ENCODE data around the gene ABCF3.

ABCF3 gene

DNA sequence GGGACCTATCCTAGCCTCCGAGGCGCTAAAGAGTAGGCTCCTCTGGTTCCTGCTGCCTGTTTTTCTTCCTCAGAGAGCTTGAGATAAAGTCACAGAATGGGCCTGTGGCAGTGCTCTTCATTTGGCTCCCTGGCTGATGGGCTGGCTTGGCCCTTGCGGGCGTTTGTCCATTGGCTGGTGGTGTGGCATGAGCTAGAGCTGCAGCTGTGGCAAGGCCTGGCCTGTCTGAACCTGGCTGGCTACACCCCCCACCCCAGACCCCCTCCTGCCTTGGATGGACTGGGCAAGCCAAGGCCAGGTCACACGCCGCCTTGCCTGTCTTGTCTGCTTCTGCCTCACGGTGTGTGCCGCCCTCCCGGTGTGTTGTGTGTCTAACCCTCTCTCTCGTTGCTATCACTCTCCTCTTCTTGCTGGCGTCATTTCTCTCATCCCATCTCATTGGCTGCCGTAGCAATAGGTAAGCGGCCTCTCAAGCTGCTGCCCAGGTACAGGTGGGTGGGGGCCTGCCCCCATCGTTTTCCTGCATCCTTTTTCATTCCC lies 8.2 kb upstream of the ABCF3 start:
- no peak overlapping the region for H3K4me3 ChIP-seq (ENCODE audit: severe bottlenecking)
- H3K4me1 ChIP-seq (ENCODE audit: insufficient read depth, poor library complexity, severe bottlenecking) = peaks cover 6% of the 10 kb centered on the region
- ATAC-seq (ENCODE audit: low read depth) = no peak
- peak; percentile 32 for DNase-seq (ENCODE audit: low spot score)
- no peaks in the 10 kb centered on the region for H3K9me3 ChIP-seq (ENCODE audit: severe bottlenecking)
- H3K36me3 ChIP-seq (ENCODE audit: low read depth) = peaks cover 70% of the 10 kb centered on the region
- H3K27me3 ChIP-seq (ENCODE audit: insufficient read depth, poor library complexity, severe bottlenecking) = no peaks in the 10 kb centered on the region
- TF ChIP-seq, protein P1, sequence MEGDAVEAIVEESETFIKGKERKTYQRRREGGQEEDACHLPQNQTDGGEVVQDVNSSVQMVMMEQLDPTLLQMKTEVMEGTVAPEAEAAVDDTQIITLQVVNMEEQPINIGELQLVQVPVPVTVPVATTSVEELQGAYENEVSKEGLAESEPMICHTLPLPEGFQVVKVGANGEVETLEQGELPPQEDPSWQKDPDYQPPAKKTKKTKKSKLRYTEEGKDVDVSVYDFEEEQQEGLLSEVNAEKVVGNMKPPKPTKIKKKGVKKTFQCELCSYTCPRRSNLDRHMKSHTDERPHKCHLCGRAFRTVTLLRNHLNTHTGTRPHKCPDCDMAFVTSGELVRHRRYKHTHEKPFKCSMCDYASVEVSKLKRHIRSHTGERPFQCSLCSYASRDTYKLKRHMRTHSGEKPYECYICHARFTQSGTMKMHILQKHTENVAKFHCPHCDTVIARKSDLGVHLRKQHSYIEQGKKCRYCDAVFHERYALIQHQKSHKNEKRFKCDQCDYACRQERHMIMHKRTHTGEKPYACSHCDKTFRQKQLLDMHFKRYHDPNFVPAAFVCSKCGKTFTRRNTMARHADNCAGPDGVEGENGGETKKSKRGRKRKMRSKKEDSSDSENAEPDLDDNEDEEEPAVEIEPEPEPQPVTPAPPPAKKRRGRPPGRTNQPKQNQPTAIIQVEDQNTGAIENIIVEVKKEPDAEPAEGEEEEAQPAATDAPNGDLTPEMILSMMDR (IDR thresholded peaks at IDR 0.05; ENCODE audit: poor library complexity, severe bottlenecking) = no peak
- H3K27ac ChIP-seq (ENCODE audit: poor library complexity, severe bottlenecking) = peak overlapping the region; percentile 88

DNA sequence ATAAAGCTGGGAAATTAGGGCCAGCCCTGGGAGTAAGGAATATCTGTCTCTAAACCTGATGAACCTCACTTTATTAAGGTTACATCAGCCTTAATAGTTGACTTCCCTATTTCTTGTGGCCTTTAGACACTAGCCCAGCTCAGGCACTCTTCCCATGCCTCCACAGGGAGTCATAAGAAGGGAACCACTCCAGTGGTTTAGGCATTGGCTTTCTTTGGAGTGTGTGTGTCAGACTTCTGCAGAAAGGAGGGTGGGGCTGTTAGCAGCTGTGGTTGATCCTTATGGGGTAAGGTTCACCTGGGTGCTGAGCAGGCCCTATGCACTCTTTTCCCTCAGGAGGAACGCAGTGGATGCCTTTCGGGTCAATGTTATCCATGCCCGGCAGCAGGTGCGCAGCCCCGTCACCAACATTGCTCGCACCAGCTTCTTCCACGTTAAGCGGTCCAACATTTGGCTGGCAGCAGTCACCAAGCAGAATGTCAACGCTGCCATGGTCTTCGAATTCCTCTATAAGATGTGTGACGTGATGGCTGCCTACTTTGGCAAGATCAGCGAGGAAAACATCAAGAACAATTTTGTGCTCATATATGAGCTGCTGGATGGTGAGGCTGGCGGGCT lies 7.4 kb upstream of the ABCF3 start:
- H3K4me3 ChIP-seq (ENCODE audit: severe bottlenecking) = no peak overlapping the region
- peaks cover 6% of the 10 kb centered on the region for H3K4me1 ChIP-seq (ENCODE audit: insufficient read depth, poor library complexity, severe bottlenecking)
- H3K27ac ChIP-seq (ENCODE audit: poor library complexity, severe bottlenecking) = no peak overlapping the region
- DNase-seq (ENCODE audit: low spot score) (peak; percentile 26), ATAC-seq (ENCODE audit: low read depth) (no peak)
- no peaks in the 10 kb centered on the region for H3K9me3 ChIP-seq (ENCODE audit: severe bottlenecking)
- peaks cover 76% of the 10 kb centered on the region for H3K36me3 ChIP-seq (ENCODE audit: low read depth)
- TF ChIP-seq, protein P1 (IDR thresholded peaks at IDR 0.05; ENCODE audit: poor library complexity, severe bottlenecking) = no peak
- no peaks in the 10 kb centered on the region for H3K27me3 ChIP-seq (ENCODE audit: insufficient read depth, poor library complexity, severe bottlenecking)

DNA sequence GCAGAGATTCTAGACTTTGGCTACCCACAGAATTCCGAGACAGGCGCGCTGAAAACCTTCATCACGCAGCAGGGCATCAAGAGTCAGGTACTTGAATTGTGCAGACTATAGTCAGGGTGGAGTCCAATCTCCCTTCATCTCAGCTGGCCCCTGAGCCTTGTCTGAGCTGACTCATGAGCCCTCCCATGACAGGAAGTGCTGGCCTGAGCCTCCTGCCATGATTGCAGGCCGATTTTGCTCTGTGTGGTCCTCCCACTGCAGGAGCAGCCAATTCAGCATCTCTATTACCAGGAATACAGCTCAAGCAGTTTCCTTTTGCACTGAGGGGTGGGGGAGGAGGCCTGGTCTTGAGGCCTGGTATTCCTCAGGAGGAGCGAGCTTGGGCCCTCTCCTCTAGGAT lies 5.8 kb upstream of the ABCF3 start:
- peaks cover 81% of the 10 kb centered on the region for H3K36me3 ChIP-seq (ENCODE audit: low read depth)
- H3K27ac ChIP-seq (ENCODE audit: poor library complexity, severe bottlenecking) = no peak overlapping the region
- peaks cover 7% of the 10 kb centered on the region for H3K4me1 ChIP-seq (ENCODE audit: insufficient read depth, poor library complexity, severe bottlenecking)
- no peaks in the 10 kb centered on the region for H3K9me3 ChIP-seq (ENCODE audit: severe bottlenecking)
- DNase-seq (ENCODE audit: low spot score) = no peak
- no peak overlapping the region for H3K4me3 ChIP-seq (ENCODE audit: severe bottlenecking)
- no peaks in the 10 kb centered on the region for H3K27me3 ChIP-seq (ENCODE audit: insufficient read depth, poor library complexity, severe bottlenecking)
- TF ChIP-seq, protein P1 (IDR thresholded peaks at IDR 0.05; ENCODE audit: poor library complexity, severe bottlenecking) = no peak
- no peak for ATAC-seq (ENCODE audit: low read depth)

DNA sequence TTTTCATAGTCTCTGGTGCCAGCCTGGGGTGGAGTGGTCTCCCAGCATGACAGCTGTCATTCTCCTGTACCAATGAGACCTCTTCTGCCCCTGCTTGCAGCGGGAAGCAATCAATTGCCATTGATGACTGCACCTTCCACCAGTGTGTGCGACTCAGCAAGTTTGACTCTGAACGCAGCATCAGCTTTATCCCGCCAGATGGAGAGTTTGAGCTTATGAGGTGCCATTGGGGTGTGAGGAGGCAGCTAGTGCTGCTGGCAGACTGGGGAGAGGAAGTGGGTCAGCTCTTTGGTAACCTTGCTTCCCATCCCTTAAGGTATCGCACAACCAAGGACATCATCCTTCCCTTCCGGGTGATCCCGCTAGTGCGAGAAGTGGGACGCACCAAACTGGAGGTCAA lies 4.4 kb upstream of the ABCF3 start:
- Histone ChIP-seq H3K36me3 (ENCODE audit: low read depth) (peaks cover 73% of the 10 kb centered on the region), H3K9me3 (ENCODE audit: severe bottlenecking) (no peaks in the 10 kb centered on the region), H3K27me3 (ENCODE audit: insufficient read depth, poor library complexity, severe bottlenecking) (no peaks in the 10 kb centered on the region), H3K4me1 (ENCODE audit: insufficient read depth, poor library complexity, severe bottlenecking) (peaks cover 8% of the 10 kb centered on the region), H3K27ac (ENCODE audit: poor library complexity, severe bottlenecking) (no peak overlapping the region), H3K4me3 (ENCODE audit: severe bottlenecking) (no peak overlapping the region)
- TF ChIP-seq, protein P1 (IDR thresholded peaks at IDR 0.05; ENCODE audit: poor library complexity, severe bottlenecking) = no peak
- ATAC-seq (ENCODE audit: low read depth) (no peak), DNase-seq (ENCODE audit: low spot score) (no peak)

DNA sequence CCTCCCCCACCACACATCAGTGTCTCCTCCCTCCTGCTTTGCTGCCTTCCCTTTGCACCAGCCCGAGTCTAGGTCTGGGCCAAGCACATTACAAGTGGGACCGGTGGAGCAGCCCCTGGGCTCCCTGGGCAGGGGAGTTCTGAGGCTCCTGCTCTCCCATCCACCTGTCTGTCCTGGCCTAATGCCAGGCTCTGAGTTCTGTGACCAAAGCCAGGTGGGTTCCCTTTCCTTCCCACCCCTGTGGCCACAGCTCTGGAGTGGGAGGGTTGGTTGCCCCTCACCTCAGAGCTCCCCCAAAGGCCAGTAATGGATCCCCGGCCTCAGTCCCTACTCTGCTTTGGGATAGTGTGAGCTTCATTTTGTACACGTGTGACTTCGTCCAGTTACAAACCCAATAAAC lies 2.3 kb upstream of the ABCF3 start:
- no peak overlapping the region for H3K4me3 ChIP-seq (ENCODE audit: severe bottlenecking)

More for the DNA sequence above, 2.3 kb upstream of the ABCF3 start:
- no peak for DNase-seq (ENCODE audit: low spot score)
- no peak for ATAC-seq (ENCODE audit: low read depth)
- peaks cover 3% of the 10 kb centered on the region for H3K4me1 ChIP-seq (ENCODE audit: insufficient read depth, poor library complexity, severe bottlenecking)
- peaks cover 72% of the 10 kb centered on the region for H3K36me3 ChIP-seq (ENCODE audit: low read depth)
- TF ChIP-seq, protein P1 (IDR thresholded peaks at IDR 0.05; ENCODE audit: poor library complexity, severe bottlenecking) = no peak
- no peaks in the 10 kb centered on the region for H3K9me3 ChIP-seq (ENCODE audit: severe bottlenecking)
- no peaks in the 10 kb centered on the region for H3K27me3 ChIP-seq (ENCODE audit: insufficient read depth, poor library complexity, severe bottlenecking)
- no peak overlapping the region for H3K27ac ChIP-seq (ENCODE audit: poor library complexity, severe bottlenecking)
